H1 (cell line): ENCODE results near the gene ARHGEF1. TPM values are rescaled to one million over a fixed set of nuclear protein-coding genes. Genes with fewer than 3 reads are reported as not detected.

ENCODE experiments used
- HDAC6 ChIP-seq: IDR thresholded peaks from one replicate; pipeline ENCODE4 v1.7.1; 2012; ENCODE audit warnings: low read depth, mild to moderate bottlenecking, inconsistent platforms, low read length, moderate library complexity
- polyA plus RNA-seq, 7 experiments: library from polyadenylated mRNA; depleted of rRNA in 3 of 7; stranded (reverse) in 5 of 7; unstranded in 2 of 7; fragments of >200 nt in 5 of 7; fragments of 200-250 nt in 2 of 7; gene quantifications; 1 replicate in 5 of 7; 2 replicates in 1 of 7; 4 replicates in 1 of 7; pipeline versions ENCODE4 v1.2.1 to v1.2.3, GENCODE V29; 2011 to 2013; ENCODE audit warnings: missing spikeins in 2 of 7, mixed read lengths in 2 of 7
- total RNA-seq: library from RNA; stranded (reverse); fragmentation: NEBNext Ultra II Directional; extraction: Animal tissue kit (Norgen Biotek cat#: 25700); gene quantifications from 2 replicates; pipeline ENCODE4 v1.2.1, GENCODE V29; 2021

ARHGEF1 gene
- total and polyA plus RNA-seq, 2 of the 8 experiments (the other 6 are each of a cell fraction or from before 2014, with no cell fraction given): 23.0 to 49.0 TPM

GRCh38 chr19:41915021-41915775, 32.2 kb downstream of the ARHGEF1 start (continued):
- no peak for TF ChIP-seq HDAC6
